Myocyte (in vitro differentiated cells): ENCODE results near the gene ANKUB1. TPM values are rescaled to one million over a fixed set of nuclear protein-coding genes. Genes with fewer than 3 reads are reported as not detected.
A peak's percentile ranks its signal among the peaks of the same experiment; 100 is the strongest.
"Not testable (repeated sequence)": the region's sequence is repeated elsewhere in the genome, so short reads cannot be mapped to it uniquely, and the experiment has no call there.

Experiments used
- DNase-seq: peaks from one replicate; pipeline ENCODE4 v3.0.0-alpha.2; 2012; ENCODE audit warnings: low read depth
- polyA plus RNA-seq: library from polyadenylated mRNA; unstranded; fragments of >200 nt; gene quantifications from one replicate; pipeline ENCODE4 v1.2.1, GENCODE V29; 2012; ENCODE audit warnings: missing spikeins
- total RNA-seq: library from RNA; depleted of rRNA; stranded (reverse); fragments of >200 nt; gene quantifications from 2 replicates; pipeline ENCODE4 v1.2.3, GENCODE V29; 2014

The ANKUB1 gene
- total RNA-seq: not detected in 2 replicates
- polyA plus RNA-seq: 0.08 TPM

GRCh38 chr3:149792452-149793270 is at the start of gene ANKUB1:
Gene ANKUB1 (minus strand): TSS chr3:149792554. CDS start chr3:149792366, 188 bp downstream.
- no peak for DNase-seq

GRCh38 chr3:149839896-149840295 is 47.5 kb upstream of the ANKUB1 start:
- DNase-seq: no peak

GRCh38 chr3:149839469-149839868 is 47.1 kb upstream of the ANKUB1 start:
- peak; percentile 77 for DNase-seq

GRCh38 chr3:149838491-149838890 is 46.1 kb upstream of the ANKUB1 start:
- DNase-seq: not testable (repeated sequence)

GRCh38 chr3:149833241-149833640 is 40.9 kb upstream of the ANKUB1 start:
- DNase-seq: no peak

- DNase-seq: peak; percentile 22
Measured at GRCh38 chr3:149832086-149832485, 39.7 kb upstream of the ANKUB1 start.

GRCh38 chr3:149831321-149831720 is 39.0 kb upstream of the ANKUB1 start:
- DNase-seq: no peak

GRCh38 chr3:149830902-149831301 is 38.5 kb upstream of the ANKUB1 start:
- DNase-seq: no peak

GRCh38 chr3:149829631-149830030 is 37.3 kb upstream of the ANKUB1 start:
- DNase-seq: not testable (repeated sequence)

GRCh38 chr3:149828390-149828789 is 36.0 kb upstream of the ANKUB1 start:
- no peak for DNase-seq

GRCh38 chr3:149826636-149827035 is 34.3 kb upstream of the ANKUB1 start:
- no peak for DNase-seq

GRCh38 chr3:149820183-149820582 is 27.8 kb upstream of the ANKUB1 start:
- DNase-seq: no peak

GRCh38 chr3:149819432-149819831 is 27.1 kb upstream of the ANKUB1 start:
- no peak for DNase-seq

GRCh38 chr3:149816986-149817385 is 24.6 kb upstream of the ANKUB1 start:
- no peak for DNase-seq

- no peak for DNase-seq
Measured at GRCh38 chr3:149816311-149816710, 24.0 kb upstream of the ANKUB1 start.

- no peak for DNase-seq
Measured at GRCh38 chr3:149815728-149816127, 23.4 kb upstream of the ANKUB1 start.

- no peak for DNase-seq
Measured at GRCh38 chr3:149815321-149815720, 23.0 kb upstream of the ANKUB1 start.

- DNase-seq: peak; percentile 34
Measured at GRCh38 chr3:149813367-149814281, 21.3 kb upstream of the ANKUB1 start.

GRCh38 chr3:149812606-149813366 is 20.4 kb upstream of the ANKUB1 start, which contains the start of gene RNF13:
Gene RNF13 (plus strand): TSS chr3:149813215. CDS start chr3:149846027, 32,812 bp downstream.
- DNase-seq: peak; percentile 98

- no peak for DNase-seq
Measured at GRCh38 chr3:149812165-149812605, 19.8 kb upstream of the ANKUB1 start.

- no peak for DNase-seq
Measured at GRCh38 chr3:149810846-149811245, 18.5 kb upstream of the ANKUB1 start.
